Endothelial cell of umbilical vein (primary cell): ENCODE measurements around the gene TMPRSS6. TPM values are rescaled to one million over a fixed set of nuclear protein-coding genes. Genes with fewer than 3 reads are reported as not detected.

Experiments
- BruUV-seq: library from RNA; stranded (reverse); fragments of 400-500 nt; replicated peaks from 2 replicates; lab custom pipeline; 2021; lab: Mats Ljungman, UMichigan
- CTCF ChIA-PET: fragments of 300-600, 350-600 bp; sonication (Branson Sonifier 250); formaldehyde crosslinking; loops from one replicate; lab custom pipeline; 2021; ENCODE audit warnings: antibody characterized with exemption, inconsistent platforms; lab: Charles Lee
- POLR2A ChIA-PET: fragments of 300-600, 350-600 bp; sonication (Branson Sonifier 250); formaldehyde crosslinking; loops from one replicate; lab custom pipeline; 2021; ENCODE audit warnings: antibody characterized with exemption, inconsistent platforms; lab: Charles Lee
- DNase-seq: peaks from one replicate; pipeline ENCODE4 v3.0.0-alpha.2; 2011; ENCODE audit warnings: low read depth, low spot score
- FAIRE-seq: peaks from 2 replicates; lab custom pipeline; 2011; peaks lifted over from hg19 to GRCh38; lab: Jason Lieb, UNC
- H2AFZ ChIP-seq: 2 replicates; pipeline ENCODE4 v1.6.0; 2012; ENCODE audit warnings: low read depth, low read length, control low read depth, inconsistent platforms
- H3K27ac ChIP-seq: 2 replicates; pipeline ENCODE4 v1.5.1; 2011; ENCODE audit warnings: low read depth, mild to moderate bottlenecking, control low read depth, low read length, moderate library complexity; ENCODE audit not compliant: insufficient read depth
- H3K27me3 ChIP-seq, 2 experiments: 2 replicates each; pipeline versions ENCODE4 v1.6.0 to v1.6.1; 2011; ENCODE audit warnings: low read length in 2 of 2, mixed read lengths in 1 of 2; ENCODE audit not compliant: control insufficient read depth in 2 of 2, insufficient read depth in 2 of 2
- H3K36me3 ChIP-seq, 2 experiments: 2 replicates in 1 of 2; 3 replicates in 1 of 2; pipeline ENCODE4 v1.5.1; 2011; ENCODE audit warnings: low read length in 2 of 2, mild to moderate bottlenecking in 1 of 2, moderate library complexity in 1 of 2; ENCODE audit not compliant: control insufficient read depth in 2 of 2, insufficient read depth in 2 of 2; ENCODE audit errors: extremely low read depth in 1 of 2
- H3K4me1 ChIP-seq: 3 replicates; pipeline ENCODE4 v1.5.1; 2011; ENCODE audit warnings: mild to moderate bottlenecking, low read length; ENCODE audit not compliant: control insufficient read depth, insufficient read depth; ENCODE audit errors: extremely low read depth
- H3K4me2 ChIP-seq: 2 replicates; pipeline ENCODE4 v1.6.1; 2011; ENCODE audit warnings: low read length, control low read depth, mixed read lengths; ENCODE audit not compliant: insufficient read depth
- H3K4me3 ChIP-seq, 3 experiments: fragments of 200-600 bp in 1 of 3; sonication (generic), shearing (Covaris generic) in 1 of 3; replicated peaks in 1 of 3; 2 replicates each; pipeline ENCODE4 v1.5.1; 2011 to 2016; ENCODE audit warnings: control low read depth in 3 of 3, low read length in 3 of 3, mild to moderate bottlenecking in 2 of 3, inconsistent platforms in 1 of 3, low read depth in 1 of 3, moderate library complexity in 1 of 3; ENCODE audit not compliant: insufficient read depth in 1 of 3
- H3K79me2 ChIP-seq: 2 replicates; pipeline ENCODE4 v1.6.0; 2012; ENCODE audit warnings: low read length, inconsistent platforms; ENCODE audit not compliant: control insufficient read depth, insufficient read depth
- H3K9ac ChIP-seq: replicated peaks from 2 replicates; pipeline ENCODE3; 2011; ENCODE audit warnings: low read length, control low read depth; ENCODE audit not compliant: insufficient read depth; ENCODE audit errors: extremely low read depth
- H3K9me1 ChIP-seq: replicated peaks from 3 replicates; pipeline ENCODE4 v1.6.0; 2011; ENCODE audit warnings: mild to moderate bottlenecking, low read length; ENCODE audit not compliant: control insufficient read depth, insufficient read depth; ENCODE audit errors: extremely low read depth
- H3K9me3 ChIP-seq: replicated peaks from 2 replicates; pipeline ENCODE4 v1.5.1; 2012; ENCODE audit warnings: low read length, inconsistent platforms; ENCODE audit not compliant: control insufficient read depth, insufficient read depth
- H4K20me1 ChIP-seq: replicated peaks from 2 replicates; pipeline ENCODE3; 2011; ENCODE audit warnings: mild to moderate bottlenecking, low read length; ENCODE audit not compliant: control insufficient read depth, insufficient read depth; ENCODE audit errors: extremely low read depth
- CTCF ChIP-seq, 2 donors: IDR thresholded peaks; 1 replicate in 1 of 2; 2 replicates in 1 of 2; pipeline ENCODE4 v1.5.1; 2011; ENCODE audit warnings: low read length in 2 of 2, mild to moderate bottlenecking in 2 of 2, moderate library complexity in 2 of 2, control low read depth in 1 of 2, inconsistent platforms in 1 of 2, low read depth in 1 of 2; ENCODE audit not compliant: insufficient read depth in 1 of 2; ENCODE audit errors: extremely low read depth in 1 of 2
- EZH2 ChIP-seq: IDR thresholded peaks from 2 replicates; pipeline ENCODE4 v1.6.1; 2012; ENCODE audit warnings: borderline replicate concordance, low read depth, mild to moderate bottlenecking, moderate library complexity, low read length, inconsistent platforms; ENCODE audit not compliant: severe bottlenecking
- FOS ChIP-seq: IDR thresholded peaks from 2 replicates; pipeline ENCODE4 v1.6.1; 2011; ENCODE audit warnings: mild to moderate bottlenecking, low read length, moderate library complexity, borderline replicate concordance; ENCODE audit not compliant: insufficient read depth
- JUN ChIP-seq: IDR thresholded peaks from 2 replicates; pipeline ENCODE4 v1.6.1; 2011; ENCODE audit warnings: borderline replicate concordance, low read depth; ENCODE audit not compliant: insufficient read length, insufficient read depth
- MAX ChIP-seq: IDR thresholded peaks from 2 replicates; pipeline ENCODE4 v1.6.1; 2011; ENCODE audit not compliant: insufficient read depth, insufficient read length
- MYC ChIP-seq: IDR thresholded peaks from one replicate; pipeline ENCODE4 v1.6.1; 2011; ENCODE audit warnings: mild to moderate bottlenecking, low read depth, low read length
- POLR2A ChIP-seq: IDR thresholded peaks from 2 replicates; pipeline ENCODE4 v1.6.1; 2012; ENCODE audit warnings: low read depth, mild to moderate bottlenecking, control low read depth, low read length
- POLR2AphosphoS5 ChIP-seq: IDR thresholded peaks from 2 replicates; pipeline ENCODE4 v1.6.1; 2012; ENCODE audit warnings: low read depth, mild to moderate bottlenecking, control low read depth, low read length, moderate library complexity; ENCODE audit not compliant: insufficient read depth
- dilution Hi-C: fragments of 300-500 bp; cut with MboI; formaldehyde crosslinking; loops from one replicate; pipeline ENCODE4 v1.15.0; 2019; ENCODE audit warnings: low sequenced_read_pairs; ENCODE audit not compliant: extremely low pct_ligation_motif_present
- intact Hi-C: fragments of 100-400 bp; cut with micrococcal nuclease; formaldehyde crosslinking; loops from one replicate; pipeline ENCODE4 v1.10.0; 2022
- polyA plus RNA-seq, 4 experiments: library from polyadenylated mRNA; depleted of rRNA in 3 of 4; stranded (reverse) in 3 of 4; unstranded in 1 of 4; fragments of >200 nt; gene quantifications; 2 replicates each; pipeline versions ENCODE4 v1.2.1 to v1.2.3, GENCODE V29; 2011 to 2012; ENCODE audit warnings: missing spikeins in 1 of 4
- total RNA-seq: library from RNA; stranded (reverse); gene quantifications from 2 replicates; pipeline ENCODE4 v1.2.3, GENCODE V29; 2021

TMPRSS6 gene
- total and polyA plus RNA-seq, 2 donors (not counting 3 experiments of a cell fraction or from before 2014, with no cell fraction given), result not detected

- BruUV-seq, result no TSS peak
- Histone ChIP-seq H3K79me2 (no peaks in the 10 kb centered on the region), H4K20me1 (no peaks in the 10 kb centered on the region), H3K9ac (no peak overlapping the region), H2AFZ (no peak overlapping the region), H3K4me3 (no peak overlapping the region), H3K9me3 (no peaks in the 10 kb centered on the region), H3K4me1 (peaks cover 5% of the 10 kb centered on the region), H3K27me3 (peaks cover 6 to 11% of the 10 kb centered on the region in 2 experiments), H3K27ac (no peak overlapping the region), H3K36me3 (no peaks in the 10 kb centered on the region), H3K9me1 (no peaks in the 10 kb centered on the region), H3K4me2 (no peak overlapping the region)
- intact Hi-C loops, result no loop called here
- CTCF ChIA-PET, result no interaction called here
- FAIRE-seq (no peak), DNase-seq (no peak)
- POLR2A ChIA-PET, result no interaction called here
- TF ChIP-seq POLR2AphosphoS5 (no peak), POLR2A (no peak), MAX (no peak), JUN (no peak), MYC (no peak), FOS (no peak)
- dilution Hi-C loops, result no loop called here
Measured at GRCh38 chr22:37074537-37074936, 35.0 kb downstream of the TMPRSS6 start.

GRCh38 chr22:37072673-37073072, 36.8 kb downstream of the TMPRSS6 start:
- peaks cover 15 to 19% of the 10 kb centered on the region in 2 experiments for H3K27me3 ChIP-seq
- no peak overlapping the region for H3K4me2 ChIP-seq
- H4K20me1 ChIP-seq, result no peaks in the 10 kb centered on the region

More at GRCh38 chr22:37072673-37073072, 36.8 kb downstream of the TMPRSS6 start:
- Histone ChIP-seq H2AFZ (no peak overlapping the region), H3K79me2 (no peaks in the 10 kb centered on the region), H3K27ac (no peak overlapping the region), H3K4me3 (no peak overlapping the region), H3K4me1 (no peaks in the 10 kb centered on the region), H3K9me3 (no peaks in the 10 kb centered on the region), H3K9ac (no peak overlapping the region), H3K36me3 (no peaks in the 10 kb centered on the region), H3K9me1 (no peaks in the 10 kb centered on the region)
- POLR2A ChIA-PET, result no interaction called here
- CTCF ChIA-PET, result no interaction called here
- DNase-seq, result no peak
- TF ChIP-seq CTCF (IDR thresholded peaks at IDR 0.05; ENCODE audit: extremely low read depth in 1 of 2, insufficient read depth in 1 of 2, low read depth in 1 of 2, low read length in 2 of 2) (no peak), MYC (no peak), MAX (no peak), EZH2 (no peak), POLR2AphosphoS5 (no peak)
- no peak for FAIRE-seq
- no TSS peak for BruUV-seq
- intact Hi-C loops (no loop called here), dilution Hi-C loops (no loop called here)
